ENCODE data around the gene DHCR24.

DHCR24 gene

GRCh38 chr1:54846301-54846700, 40.7 kb downstream of the DHCR24 start:
- DNase-seq (ENCODE audit: low spot score), result no peak

DNA sequence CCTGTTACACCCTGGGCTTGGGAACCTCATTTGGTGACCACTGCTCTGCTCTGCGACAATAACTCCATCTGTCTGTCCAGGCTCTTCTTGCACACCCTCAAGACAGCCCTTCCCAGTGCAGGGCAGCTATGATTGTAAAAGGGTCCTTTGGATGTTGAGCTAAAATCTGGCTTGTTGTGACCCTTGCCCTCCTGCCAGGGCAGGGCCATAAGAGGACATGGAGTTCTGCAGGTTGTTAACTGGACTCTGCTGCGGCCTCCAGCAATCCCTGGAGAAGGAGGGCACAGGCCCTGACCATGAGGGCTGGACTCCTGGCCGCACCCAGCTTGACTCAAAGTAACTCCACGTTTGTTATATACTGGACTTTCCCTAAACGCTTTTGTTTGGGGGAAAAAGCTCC, 41.2 kb downstream of the DHCR24 start:
- DNase-seq (ENCODE audit: low spot score), result no peak

GRCh38 chr1:54844564-54844963, 42.4 kb downstream of the DHCR24 start:
- no peak for DNase-seq (ENCODE audit: low spot score)

DNA sequence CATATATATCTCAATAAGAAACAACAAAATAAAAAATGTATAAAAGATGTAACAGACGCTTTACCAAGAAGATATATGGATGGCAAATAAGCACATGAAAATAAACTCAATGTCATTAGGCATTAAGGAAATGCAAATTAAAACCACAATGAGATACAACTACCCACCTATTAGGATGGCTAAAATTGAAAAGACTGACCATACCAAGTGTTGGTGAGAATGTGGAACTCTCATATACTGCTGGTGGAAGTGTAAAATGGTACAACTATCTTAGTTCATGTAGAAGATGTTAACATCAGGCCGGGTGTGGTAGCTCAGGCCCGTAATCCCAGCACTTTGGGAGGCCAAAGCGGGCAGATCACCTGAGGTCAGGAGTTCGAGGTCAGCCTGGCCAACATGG, 43.5 kb downstream of the DHCR24 start:
- DNase-seq (ENCODE audit: low spot score), result no peak

GRCh38 chr1:54842963-54843362, 44.0 kb downstream of the DHCR24 start:
- no peak for DNase-seq (ENCODE audit: low spot score)

GRCh38 chr1:54842206-54842915, 44.6 kb downstream of the DHCR24 start:
- DNase-seq (ENCODE audit: low spot score), result no peak

- DNase-seq (ENCODE audit: low spot score), result no peak
Observed at GRCh38 chr1:54839824-54840223, 47.2 kb downstream of the DHCR24 start.

DNA sequence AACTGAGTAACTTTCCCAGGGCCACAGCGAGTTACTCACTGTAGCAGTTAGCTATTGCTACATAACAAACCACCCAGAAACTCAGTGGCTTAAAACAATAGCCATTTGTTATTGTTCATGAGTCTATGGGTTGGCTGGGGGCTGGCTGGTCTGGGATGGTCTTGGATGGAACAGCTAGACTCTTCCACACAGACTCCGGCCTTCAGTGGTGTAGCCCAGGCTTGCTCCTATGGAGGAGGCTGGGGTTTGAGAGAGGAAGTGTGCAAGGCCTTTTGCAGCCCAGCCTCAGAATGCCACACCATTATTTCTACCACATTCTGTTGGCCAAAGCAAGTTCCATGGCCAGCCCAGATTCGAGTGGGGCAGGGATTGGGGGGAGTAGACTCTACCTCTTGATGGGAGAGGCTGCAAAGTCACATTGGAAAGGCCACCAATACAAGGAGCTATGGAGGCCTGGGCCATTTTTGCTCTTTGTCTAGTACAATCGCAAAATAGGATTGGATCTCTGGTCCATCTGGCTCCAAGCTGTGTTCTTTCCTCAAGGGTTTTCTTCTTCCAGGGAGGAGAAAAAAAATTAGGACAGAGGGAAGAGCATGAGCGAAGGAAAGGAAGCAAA, 48.3 kb downstream of the DHCR24 start:
- no peak for DNase-seq (ENCODE audit: low spot score)

DNA sequence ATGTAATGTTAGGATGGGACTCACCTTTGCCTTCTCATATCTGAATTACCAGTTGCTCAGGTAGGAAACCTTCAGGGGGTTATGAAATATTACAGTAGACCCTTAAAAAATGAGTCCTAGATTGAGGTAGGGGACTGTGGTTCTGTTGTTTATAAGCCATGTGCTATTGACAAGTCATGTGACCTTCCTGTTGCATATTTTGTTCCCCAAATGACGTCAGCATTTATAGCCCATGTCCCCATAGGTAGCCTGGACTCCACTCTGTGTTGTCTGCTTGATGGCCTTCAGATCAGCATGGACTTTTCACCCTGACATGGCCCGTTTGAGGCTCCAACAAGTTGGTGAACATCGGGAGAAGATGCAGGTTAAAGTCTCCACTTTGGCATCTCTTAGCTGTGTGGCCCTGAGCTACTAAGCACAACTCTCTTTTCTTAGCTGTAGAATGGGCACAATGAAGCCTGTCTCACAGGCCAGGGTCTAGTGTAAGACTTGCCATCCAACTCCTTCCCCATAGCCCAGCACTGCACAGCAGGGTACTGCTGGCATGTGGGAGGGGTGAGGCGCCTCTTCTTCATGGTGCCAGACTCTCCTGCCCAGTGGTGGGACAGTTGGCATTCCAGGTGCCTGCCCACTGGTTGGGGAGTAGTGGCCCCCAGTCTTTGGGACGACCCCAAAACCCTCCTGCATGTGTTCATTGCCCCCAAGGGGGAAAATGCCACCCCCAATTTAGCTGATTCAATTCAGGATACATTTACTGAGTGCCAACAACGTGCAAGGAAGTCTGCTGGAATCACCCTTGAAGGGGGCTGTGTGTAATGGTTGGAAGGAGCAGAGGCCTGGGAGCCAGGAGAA, 49.8 kb downstream of the DHCR24 start:
- no peak for DNase-seq (ENCODE audit: low spot score)

GRCh38 chr1:54836594-54836993, 50.4 kb downstream of the DHCR24 start:
- no peak for DNase-seq (ENCODE audit: low spot score)

- DNase-seq (ENCODE audit: low spot score), result no peak
Observed at GRCh38 chr1:54835970-54836369, 51.0 kb downstream of the DHCR24 start.

DNA sequence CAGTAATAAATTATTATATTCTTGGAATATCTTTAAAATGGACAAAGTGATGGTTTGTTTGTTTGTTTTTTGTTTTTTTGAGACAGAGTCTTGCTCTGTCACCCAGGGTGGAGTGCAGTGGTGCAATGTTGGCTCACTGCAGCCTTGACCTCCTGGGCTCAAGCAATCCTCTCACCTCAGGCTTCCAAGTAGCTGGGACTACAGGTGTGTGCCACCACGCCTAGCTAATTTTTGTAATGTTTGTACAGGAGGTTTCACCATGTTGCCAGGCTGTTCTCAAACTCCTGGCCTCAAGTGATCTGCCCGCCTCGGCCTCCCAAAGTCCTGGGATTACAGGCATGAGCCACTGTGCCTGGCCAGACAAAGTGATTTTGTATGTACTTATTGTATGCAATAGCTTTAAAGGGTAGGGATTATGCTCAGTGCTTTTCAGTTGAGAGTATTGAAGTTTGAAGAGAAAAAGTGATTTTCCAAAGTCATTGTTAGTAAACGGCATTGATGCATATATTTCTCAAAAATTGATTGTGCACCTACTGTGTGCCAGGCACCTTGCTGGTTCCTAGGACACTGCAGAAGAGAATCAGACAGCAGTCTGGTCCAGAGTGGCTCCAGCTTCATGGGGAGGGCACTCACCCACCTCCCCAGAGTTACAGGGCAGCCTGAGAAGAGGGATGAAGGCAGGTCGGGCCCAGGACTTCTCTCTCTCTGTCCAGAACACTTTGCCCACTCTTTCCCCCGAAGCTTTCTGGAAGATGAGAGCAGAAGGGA, 51.7 kb downstream of the DHCR24 start:
- no peak for DNase-seq (ENCODE audit: low spot score)

DNA sequence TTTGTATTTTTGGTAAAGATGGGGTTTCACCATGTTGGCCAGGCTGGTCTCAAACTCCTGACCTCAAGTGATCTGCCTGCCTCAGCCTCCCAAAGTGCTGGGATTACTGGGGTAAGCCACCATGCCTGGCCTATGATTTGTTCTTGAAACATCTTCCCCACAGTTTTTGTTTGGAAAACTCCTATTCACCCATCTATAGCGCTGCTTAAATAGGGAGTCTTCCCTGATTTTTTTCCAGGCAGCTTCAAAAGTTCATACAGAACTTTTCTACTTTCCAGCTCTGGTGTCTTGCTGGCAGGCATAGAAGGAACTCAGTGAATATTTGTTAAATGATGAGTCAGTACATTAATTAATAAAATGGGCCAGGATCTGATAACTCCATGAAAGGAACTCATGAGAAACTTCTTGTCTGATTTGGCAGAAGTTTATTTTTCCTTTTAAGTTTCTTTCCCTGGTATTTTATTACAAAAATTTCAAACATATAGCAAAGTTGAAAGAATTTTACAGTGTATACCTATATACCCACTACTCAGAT, 52.9 kb downstream of the DHCR24 start:
- no peak for DNase-seq (ENCODE audit: low spot score)

- DNase-seq (ENCODE audit: low spot score), result no peak
Observed at GRCh38 chr1:54833121-54833520, 53.9 kb downstream of the DHCR24 start.

GRCh38 chr1:54826226-54826816, 60.7 kb downstream of the DHCR24 start:
- DNase-seq (ENCODE audit: low spot score), result no peak

DNA sequence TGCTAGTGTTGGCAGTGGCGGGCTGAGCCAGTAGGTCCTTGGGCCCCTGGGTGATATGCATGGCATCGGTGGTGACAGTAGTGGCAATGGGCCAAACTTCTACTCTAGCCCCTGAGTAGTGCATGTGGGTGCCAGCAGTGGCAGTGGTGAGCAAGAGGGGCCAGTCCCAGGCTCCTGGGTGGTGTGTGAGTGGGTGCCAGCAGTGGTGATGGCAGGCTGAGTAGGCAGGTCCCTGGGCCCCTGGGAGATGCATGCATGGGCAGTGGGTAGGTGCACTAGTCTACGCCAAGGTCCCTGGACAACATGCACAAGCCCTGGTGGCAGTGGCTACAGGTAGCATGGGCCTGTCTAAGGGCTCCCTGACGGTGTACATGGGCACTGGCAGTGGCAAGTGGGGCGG, 61.3 kb downstream of the DHCR24 start:
- no peak for DNase-seq (ENCODE audit: low spot score)

DNA sequence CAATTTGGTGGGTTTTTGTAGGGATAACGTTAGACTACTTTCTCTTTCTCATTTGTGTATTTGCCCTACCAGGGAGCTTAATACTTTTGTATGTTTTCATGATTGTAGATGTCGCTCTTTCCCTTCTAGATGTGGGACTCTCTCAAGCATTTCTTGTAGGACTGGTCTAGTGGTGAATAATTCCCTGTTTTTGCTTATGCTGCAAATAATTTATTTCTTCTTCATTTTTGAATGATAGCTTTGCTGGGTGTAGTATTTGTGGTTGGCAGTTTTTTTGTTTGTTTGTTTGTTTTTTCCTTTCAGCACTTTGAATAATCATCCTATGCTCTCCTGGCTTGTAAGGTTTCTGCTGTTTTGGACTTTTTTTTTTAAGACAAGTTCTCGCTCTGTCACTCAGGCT, 63.3 kb downstream of the DHCR24 start:
- DNase-seq (ENCODE audit: low spot score), result no peak

DNA sequence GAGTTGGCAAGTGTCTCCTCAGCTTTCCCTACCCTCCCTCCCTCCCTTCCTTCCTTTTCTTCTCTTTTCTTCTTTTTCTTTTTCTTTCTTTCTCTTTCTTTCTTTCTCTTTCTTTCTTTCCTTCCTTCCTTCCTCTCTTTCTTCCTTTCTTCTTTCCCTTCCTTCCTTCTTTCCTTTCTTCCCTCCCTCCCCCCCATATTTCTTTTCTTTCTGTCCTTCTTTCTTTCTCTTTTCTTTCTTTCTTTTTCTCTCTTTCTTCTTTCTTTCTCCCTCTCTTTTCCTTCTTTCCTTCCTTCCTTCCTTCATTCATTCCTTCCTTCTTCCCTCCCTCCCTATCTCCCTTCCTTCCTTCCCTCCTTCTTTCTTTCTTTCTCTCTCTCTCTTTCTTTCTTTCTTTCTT, 67.3 kb downstream of the DHCR24 start:
- no peak for DNase-seq (ENCODE audit: low spot score)

DNA sequence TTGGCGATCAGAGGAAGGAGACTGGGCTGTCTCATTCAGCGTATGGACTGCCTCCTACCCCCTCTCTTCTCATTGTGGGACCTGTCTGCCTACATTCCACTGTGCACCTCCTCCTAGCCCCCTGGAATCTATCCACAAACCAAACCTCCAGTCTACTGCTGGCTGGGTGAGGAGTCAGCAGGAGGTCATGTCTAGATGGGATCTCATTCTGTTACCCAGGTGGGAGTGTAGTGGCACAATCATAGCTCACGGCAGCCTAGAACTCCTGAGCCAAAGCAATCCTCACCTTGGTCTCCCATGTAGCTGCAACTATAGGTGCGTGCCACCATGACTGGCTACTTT, 67.8 kb downstream of the DHCR24 start:
- DNase-seq (ENCODE audit: low spot score), result no peak

DNA sequence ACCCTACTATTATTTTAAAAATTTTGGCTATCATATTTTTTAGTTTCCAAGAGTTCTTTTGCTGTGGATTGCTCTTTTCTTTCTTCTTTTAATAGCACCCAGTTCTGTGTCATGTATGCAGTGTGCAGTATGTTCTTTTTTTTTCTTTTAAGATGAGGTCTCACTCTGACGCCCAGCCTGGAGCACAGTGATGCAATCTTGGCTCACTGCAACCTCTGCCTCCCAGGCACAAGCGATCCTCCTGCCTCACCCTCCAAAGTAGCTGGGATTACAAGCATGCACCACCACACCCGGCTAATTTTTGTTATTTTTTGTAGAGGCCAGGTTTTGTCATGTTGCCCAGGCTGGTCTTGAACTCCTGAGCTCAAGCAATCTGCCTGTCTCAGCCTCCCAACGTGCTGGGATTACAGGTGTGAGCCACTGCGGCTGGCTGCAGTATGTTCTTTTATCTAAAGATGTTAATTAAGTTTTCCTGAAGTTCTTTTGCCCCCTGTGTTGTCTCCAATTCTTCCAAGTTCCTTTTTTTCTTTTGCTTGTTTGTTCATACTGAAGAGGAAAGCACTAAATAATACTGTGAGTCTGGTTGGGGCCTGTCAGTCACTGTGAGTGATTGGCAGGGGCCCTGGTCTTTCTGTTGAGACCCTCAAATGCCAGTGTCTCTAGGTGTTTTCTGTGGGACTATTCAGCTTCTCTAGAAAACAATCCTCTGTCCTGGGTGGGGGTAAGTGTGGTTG, 68.4 kb downstream of the DHCR24 start:
- no peak for DNase-seq (ENCODE audit: low spot score)

DNA sequence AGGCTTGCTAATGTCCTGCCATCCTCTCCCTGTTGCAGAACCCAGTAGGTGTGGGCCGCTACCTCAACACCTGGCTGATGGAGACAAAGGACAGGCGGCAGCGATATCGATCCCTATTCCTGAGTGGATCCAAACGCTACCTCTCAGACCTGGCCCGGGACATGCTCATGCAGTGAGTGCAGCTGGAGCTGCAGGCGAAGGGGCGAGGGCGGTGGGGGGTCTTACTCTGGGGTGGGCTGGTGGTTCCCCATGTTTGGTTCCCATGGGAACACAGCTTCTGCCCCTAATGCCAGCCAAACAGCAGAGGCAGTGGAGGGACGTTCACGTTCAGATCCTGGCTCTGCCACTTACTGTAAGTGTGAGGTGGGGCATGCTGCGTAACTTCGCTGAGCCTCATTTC, 70.0 kb downstream of the DHCR24 start:
- no peak for DNase-seq (ENCODE audit: low spot score)
